ENCODE data around the gene C5orf15.

DNA sequence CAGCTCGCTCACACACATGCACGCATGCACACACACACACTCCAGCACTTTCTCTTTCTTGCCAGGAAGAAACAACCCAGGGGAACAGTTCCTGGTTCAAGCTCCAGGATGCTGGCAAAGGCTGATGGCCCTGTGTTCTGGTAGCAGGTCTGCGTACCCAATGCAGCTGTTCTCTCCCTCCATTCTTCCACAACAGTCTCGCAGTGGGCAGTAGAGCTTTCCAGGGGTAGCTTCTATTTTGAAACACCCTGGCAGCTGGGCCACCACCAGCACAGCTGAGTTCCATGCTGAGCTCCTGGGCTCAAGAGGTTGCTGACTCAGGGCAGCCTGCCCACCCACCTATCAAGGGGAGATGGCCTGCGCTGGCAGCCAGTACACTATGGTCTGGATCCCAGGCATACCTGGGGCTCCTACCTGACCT is 31.7 kb upstream of the C5orf15 start:
- no peak for TF ChIP-seq CTCF (IDR thresholded peaks at IDR 0.05)
- TF ChIP-seq ZFX (IDR thresholded peaks at IDR 0.05; ENCODE audit: borderline replicate concordance) = no peak

Data from 22Rv1 (cell line).